Stimulated activated CD8-positive, alpha-beta memory T cell treated with anti-CD3 and anti-CD28 coated beads, Interleukin-15, amount 100 ng/mL, for 1 hour (primary cell): ENCODE measurements around the gene GNG10.
"Not testable (repeated sequence)": the region's sequence is repeated elsewhere in the genome, so short reads cannot be mapped to it uniquely, and the experiment has no call there.

ENCODE experiments used
- DNase-seq: peaks from one replicate; pipeline ENCODE4 v3.0.0-alpha.2; 2020; ENCODE audit warnings: low read depth

Gene GNG10

DNA sequence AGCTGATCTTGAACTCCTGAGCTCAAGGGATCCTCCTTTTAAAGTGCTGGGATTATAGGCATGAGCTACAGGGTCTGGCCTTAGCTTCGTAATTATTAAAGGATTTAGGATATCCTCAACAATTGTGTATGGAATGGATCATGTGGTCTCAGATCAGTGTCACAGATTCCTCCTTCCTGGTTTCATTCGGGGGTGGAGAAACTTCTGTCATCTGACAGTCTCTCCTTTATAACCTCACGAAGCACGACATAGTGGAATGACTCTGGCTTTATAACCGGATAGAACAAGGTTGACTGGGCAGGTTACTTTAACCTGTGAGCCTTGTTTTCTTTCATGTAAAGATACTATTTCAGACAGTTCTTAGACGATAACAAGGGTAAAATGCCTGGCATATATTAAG is 4.4 kb upstream of the GNG10 start:
- DNase-seq = no peak

DNA sequence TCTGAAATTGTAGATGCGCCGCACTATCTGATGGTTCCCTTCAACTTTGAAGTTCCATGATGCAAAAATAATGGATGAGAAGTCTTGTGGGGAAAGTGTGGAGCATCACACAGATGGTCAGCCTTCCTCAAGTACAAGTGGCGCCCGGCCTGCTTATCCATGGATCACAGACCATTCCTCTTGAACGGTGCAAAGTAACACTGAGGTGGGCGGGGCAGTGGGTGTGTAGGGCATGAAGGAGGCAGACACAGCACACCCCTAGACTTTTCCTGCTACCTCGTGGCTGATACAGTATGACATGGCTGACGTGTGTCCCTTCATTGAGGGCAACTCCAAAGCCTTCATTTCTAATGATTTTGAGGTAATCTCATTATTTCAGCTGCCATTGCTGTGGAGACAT is 2.5 kb upstream of the GNG10 start:
- no peak for DNase-seq

DNA sequence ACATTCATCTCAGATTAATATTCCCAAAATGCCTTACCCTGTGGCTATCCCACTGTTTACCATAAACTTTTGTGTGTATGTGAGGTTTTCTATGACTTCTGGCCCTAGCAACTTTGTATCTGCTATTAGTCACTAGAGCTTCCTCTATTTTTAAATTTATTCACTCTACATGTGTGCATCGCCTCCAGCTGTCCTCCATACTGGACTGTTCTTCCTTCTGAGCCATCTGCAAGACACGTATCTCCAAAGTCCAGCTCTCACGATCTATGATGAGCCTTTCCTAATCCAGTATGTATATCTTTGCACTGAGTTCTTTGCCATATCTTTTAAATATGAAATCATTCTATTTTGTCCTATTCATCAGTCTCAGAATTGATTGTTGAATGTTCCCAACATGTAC is 1.7 kb upstream of the GNG10 start:
- no peak for DNase-seq

DNA sequence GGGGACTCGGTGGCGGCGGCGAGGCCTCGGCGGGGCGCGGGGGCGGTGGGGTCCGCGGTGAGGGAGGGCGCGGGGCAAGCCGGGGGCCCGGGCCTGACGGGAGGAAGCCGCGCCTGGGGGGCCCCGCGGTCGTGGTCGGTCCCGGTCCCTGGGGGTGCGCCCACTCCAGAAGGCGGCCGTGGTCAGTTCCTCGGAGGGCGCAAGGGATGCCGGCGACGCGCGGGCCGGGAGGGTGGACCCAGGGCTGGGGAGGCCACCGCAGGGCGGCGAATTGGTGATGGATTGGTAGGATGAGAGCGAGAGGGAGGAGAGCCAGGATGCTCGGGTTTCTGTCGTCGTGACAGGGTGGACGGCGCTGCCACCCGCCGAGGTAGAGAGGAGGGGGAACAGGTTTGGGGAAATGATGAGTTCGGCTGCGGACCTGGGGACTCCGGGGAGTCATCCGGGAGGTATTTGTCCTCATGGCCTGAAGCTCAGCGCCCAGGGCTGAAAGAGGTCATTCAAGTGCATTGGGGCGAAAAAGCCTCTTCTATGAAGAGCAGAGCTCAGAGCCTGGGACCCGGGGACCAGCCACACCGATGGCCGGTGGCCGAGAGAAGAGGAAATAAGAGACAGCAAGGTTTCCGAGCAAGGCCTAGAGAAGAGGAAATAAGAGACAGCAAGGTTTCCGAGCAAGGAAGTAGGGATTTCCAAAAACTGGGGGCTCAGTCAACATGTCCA is 557 bp downstream of the GNG10 start:
- no peak for DNase-seq

DNA sequence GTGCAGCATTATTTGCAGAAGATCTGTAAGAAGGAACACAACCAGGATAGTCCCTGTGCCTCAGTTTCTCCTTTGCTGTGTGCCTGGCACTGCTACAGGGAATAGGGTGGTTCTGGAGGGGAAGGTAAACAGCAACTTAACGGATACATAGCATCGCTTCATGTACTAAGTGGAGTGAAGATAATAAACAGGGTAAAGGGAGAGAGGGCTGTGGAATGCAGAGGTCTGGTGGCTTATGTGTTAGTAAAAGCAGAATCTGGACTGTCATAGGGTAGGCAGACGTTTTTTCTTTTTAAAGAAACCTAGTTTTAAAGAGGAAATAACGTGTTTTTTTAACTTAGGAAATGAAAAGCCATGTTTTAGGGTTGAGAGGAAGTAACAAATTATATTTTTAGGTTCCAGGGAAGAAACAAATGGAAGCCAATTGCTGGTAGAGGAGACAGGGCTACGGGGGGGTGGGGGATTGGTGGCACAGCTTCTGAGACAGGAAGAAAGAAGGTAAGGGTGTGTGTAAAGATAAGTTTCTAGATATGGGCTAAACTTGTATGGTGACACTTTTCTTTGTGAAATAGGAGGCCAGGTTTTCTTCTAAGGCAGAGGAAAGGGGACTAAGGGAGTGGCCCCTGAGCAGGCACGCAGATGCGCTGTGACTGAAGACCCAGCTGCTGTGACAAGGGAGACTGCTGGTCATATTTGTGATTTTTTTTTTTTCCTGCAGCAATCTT is 1.3 kb downstream of the GNG10 start:
- DNase-seq = no peak

DNA sequence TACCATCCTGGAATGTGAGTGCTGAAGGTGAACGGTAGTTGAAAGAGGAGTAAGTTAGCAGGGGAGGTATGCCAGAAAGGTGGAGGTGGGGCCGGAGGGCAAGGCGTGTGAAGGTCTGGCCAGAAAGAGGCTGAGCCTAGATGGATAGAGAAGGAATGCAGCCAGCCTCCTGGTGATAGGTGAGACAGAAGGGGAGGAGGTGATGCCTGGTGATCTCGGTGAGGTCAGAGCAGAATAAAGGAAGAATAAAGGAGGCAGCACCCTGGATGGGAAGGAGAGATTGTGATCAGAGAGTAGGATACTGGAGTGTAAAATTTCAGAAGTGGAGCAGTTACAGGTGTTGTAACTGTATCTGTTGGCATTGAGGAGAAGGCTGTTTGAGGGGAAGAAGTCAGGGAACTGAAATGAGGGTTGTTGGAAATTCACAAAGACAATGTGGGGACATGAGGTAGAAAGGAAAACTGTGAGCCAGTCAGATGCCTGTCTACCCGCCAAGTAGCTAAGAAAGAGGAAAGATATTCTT is 2.0 kb downstream of the GNG10 start:
- DNase-seq = no peak

DNA sequence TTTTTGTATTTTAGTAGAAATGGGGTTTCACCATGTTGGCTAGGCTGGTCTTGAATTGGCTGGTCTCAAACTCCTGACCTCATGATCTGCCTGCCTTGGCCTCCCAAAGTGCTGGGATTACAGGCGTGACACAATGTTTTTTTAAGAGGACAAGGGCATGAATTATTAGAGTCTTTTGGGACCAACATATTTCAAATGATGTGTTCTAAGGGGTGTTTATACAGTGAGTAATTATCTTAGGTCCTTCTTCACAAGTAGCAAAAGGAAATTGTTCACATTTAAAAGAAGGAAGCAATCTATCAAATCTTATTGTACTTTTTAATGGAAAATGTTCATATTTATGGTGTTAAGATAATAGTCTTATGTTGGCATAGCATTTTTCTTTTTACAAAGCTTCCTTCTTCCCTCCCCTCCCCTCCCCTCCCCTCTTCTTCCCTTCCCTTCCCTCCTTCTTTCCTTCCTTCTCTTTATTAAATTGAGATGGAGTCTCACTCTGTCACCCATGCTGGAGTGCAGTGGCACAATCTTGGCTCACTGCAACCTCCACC is 6.7 kb downstream of the GNG10 start:
- DNase-seq = no peak

DNA sequence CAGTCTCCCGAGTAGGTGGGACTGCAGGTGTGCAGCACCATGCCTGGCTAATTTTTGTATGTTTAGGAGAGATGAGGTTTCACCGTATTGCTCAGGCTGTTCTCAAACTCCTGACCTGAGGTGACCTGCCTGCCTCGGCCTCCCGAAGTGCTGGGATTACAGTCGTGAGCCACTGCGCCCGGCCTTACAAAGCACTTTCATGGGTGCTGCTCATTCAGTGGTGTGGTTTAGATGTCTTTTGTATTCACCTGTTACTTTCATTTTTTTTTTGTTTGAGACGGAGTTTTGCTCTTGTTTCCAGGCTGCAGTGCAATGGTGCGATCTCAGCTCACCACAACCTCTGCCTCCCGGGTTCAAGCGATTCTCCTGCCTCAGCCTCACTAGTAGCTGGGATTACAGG is 7.2 kb downstream of the GNG10 start:
- not testable (repeated sequence) for DNase-seq

DNA sequence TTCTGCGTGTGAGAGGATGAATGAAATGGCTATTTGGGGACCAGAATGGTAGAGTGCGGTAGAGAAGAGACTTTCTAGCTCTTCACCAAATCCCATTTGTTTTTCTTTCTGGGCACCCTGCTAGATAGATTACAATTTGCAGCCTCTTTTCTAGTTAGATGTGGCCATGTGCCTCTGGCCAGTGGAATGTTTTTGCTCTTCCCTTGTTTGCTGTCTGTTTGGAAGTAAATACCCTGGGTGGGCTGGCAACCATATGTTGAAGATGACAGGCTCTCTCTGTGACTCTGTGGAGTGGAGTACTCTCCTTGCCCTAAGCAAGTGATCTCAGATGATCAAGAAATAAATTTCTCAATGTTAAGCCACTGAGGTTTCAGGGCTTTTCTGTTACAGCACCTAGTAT is 12.9 kb downstream of the GNG10 start:
- no peak for DNase-seq

DNA sequence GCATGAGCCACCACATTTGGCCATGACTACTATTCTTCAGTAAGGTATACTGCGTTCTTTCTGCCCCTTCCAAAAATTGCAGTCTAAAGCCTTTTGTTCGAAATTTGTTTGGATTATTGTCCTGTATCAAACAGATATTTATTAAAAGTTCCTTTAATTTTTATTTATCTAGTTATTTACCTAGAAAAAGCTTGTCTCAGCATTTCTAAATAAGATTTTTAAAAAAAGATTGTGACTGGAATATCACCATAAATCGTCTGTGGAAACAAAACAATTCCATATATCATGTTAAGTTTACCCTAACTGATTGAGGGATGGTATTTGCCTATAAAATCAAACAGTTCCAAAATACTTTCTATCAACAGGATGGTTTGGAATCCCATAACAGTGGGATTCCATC is 14.7 kb downstream of the GNG10 start:
- no peak for DNase-seq

DNA sequence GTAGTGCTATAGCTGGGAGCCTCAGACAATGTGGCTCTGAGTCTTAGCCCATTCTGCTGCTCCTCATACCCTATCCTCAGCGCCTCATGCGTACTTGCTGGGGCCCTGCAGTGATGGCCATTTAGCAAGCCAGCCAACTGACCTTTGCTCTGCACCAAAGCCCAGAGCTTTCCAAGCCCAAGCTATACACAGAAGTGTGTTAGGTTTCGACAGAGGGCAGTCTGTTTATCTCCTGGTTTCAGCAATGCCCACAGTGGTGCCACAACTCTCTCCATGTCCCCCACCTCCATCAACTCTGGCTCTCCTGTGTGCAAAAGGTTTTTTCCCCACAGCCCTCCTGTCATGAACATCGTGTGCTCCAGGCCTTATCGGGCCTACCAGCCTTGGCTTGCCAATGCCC is 16.9 kb downstream of the GNG10 start:
- no peak for DNase-seq

DNA sequence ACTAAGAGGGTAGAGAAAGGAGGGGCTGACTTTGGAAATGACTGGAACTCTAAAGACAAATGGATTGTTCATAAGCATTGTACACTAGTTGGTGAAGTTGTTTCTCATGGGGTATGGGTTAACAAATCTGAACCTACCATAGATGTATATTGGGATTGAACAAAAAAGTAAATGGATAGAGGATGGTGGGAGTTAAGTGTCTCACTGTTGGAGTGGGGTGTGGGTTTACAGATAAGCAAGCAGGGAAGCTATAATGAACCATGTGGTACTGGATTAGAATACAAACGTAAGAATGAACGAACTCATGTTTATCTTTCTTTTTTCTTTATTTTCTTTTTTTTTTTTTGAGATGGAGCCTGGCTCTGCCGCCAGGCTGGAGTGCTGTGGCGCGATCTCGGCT is 17.8 kb downstream of the GNG10 start:
- DNase-seq = no peak

DNA sequence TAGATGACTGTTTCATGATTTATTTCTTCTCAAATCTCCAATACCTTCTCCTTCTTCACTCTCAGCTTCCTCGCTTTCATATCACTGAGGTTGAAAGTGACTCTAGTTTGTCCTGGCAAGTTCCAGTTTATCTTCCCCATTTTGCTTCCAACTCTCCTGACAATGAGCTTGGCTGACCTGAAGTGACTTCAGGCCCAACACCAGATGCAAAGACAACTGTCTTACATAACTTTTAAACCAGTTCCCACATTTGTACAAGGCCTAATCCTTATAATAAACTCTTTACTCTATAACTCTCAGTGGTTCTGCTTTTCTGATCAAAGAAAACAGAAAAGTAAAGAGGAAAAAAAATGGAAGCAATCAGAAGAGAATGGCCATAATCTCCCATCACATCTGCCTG is 22.0 kb downstream of the GNG10 start:
- DNase-seq = no peak

DNA sequence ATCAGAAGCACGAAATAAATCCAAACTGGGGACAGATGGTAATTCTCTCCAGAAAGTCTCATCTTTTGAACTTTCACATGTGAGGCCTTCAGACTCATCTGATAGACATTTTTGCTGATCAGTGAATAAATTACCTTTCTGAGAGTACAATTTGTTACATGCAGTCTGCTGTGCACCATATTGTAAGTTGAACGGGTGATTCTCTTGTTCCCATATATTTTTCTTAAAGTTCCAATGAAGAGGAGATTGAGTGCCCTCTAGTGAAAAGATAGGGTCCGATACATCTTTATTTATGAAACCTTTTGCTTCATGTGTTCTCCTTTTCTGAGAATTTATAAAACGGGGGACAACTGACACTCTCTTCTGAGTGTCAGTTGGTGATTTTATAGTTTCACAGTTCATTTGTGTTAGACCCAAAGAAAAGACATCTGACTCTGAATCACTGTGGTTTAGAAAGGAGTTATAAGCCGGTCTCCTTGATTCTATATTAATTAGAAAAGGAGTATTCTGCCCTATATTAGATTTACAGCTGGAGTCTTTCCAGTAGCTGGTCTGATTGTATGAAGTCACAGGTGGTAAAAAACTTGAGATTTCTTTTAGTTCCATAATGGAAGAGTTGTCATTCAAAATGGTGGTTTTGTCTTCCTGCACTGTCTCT is 30.4 kb downstream of the GNG10 start:
- DNase-seq = no peak

DNA sequence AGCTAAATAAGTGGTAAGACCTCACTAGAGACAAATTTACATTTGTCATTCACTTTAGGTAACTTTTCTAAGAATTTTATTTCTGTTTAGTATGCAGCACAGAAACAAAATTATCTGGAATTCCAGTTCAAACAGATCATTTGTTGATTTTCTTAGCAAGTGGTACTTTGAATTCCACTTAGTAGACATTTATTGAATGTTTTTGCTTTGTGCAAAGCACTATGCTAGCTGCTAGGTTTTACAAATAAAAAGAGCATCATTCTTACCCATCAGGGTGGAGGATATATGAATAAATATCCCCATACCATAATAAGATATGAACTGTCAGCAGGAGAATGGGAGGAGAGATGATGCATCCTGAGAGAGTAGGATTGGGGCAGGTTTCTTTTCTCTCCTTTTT is 35.4 kb downstream of the GNG10 start:
- DNase-seq = no peak

DNA sequence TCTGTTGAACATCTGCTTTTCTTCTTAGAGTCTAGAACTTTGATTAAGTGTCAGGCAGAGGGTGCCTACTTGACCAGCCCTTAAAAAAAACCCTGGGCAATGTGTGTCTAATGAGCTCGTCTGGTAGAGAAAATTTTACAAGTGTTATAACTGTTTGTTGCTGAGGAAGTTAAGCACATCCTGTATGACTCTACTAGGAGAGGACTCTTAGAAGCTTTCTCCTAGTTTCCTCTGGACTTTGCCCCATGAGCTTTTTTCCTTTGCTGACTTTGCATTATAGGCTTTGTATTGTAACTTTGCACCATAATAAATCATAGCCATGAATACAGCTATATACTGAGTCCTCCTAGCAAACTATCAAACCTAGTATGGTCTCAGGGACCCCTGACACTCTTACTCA is 39.4 kb downstream of the GNG10 start:
- DNase-seq = no peak

DNA sequence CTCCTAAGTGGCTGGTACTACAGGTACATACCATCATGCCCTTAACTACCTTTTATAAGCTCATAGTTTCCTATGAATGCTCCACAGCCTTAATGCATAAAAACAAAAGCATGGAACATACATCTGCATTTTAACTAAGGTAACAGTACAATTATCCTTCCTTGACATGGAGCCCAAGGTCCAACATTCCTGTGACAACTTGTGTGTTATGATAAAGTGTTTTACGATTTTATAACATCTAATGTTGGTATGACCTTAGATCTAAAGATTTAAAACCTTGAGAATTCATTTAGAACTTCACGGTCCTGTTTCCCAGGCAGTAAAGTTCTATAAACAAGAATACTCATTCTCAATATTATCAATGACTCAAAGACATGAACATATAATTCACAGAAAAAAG is 43.1 kb downstream of the GNG10 start:
- DNase-seq = no peak

DNA sequence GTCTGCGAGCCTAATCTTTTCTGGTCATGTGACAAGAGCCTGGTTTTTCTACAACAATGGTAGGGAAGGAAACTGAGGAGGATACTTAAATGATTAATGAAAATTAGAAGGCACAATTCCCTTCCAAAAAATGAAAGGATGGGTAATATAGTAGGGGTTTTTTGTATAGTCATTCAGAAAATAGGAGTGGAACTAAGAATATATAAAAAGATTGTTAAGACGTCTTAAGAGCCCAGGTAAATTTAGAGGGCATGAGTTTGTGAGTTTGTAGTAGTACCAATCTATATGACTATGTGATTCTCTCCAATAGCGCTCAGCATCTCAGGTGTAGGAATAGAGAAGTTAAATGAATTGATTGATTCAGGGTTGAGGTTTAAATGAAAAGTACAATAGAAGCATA is 50.1 kb downstream of the GNG10 start:
- DNase-seq = no peak

DNA sequence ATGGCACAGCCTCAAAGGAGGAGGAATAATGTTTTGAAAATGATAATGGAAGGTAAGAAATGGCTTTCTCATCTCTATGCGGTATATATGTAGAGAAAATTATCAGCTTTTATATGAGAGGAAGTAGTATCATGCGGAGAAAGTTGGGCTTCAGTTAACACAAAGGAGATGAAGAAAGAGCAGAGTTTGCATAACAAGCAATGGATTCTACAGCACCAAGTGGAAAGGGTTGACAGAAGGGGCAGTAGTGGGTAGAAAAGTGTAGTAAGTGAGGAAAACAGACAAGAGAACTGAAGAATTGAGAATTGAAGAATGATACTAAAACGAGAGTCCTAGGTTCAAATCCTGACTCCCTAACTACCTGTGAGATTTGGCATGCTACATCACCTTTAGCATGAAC is 51.0 kb downstream of the GNG10 start:
- DNase-seq = no peak

DNA sequence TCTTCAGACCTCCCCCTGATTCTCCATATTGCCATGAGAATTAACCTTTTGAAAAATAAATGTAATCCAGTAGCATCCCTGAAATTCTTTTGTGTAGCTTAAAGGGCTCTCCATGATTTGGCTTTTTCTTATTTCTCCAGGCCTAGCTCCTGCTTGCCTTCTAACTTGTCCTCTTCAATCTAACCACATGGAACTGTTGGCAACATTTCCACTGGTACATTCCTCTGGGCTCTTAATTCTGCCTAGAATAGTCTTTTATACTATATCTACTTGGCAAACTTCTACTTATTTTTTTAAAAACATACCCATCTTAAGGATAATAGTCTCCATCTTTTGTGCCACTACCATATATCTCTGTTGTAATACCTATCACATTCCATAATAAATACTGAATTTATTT is 54.1 kb downstream of the GNG10 start:
- no peak for DNase-seq

DNA sequence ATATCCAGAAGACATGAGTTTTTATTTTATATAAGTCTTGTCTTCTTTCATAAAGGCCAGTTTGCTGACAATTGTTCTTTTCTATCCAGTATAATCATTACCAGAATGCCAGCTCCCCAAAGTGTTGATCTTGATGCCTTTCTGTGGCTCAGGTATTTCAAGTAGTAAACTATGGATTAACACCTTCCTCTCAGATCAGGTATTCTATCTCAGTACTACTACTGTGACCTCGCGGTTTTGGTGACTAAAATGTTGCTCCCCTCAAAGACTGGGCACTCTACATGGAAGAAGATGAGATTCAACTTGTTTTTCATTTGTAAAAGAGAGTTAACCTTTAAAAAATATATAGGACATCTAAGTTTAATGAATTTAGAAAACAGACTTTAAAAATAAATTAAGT is 58.1 kb downstream of the GNG10 start:
- no peak for DNase-seq
